Right hindlimb (tissue), 1 donor: Measurements from ENCODE around the gene KAT8.
"Not testable (repeated sequence)": the region's sequence is repeated elsewhere in the genome, so short reads cannot be mapped to it uniquely, and the experiment has no call there.

ENCODE experiments used
- DNase-seq: peaks from one replicate; pipeline ENCODE4 v3.0.0-alpha.2; 2018

The KAT8 gene

GRCh38 chr16:31149332-31149731 lies 31.9 kb downstream of the KAT8 start:
- no peak for DNase-seq

GRCh38 chr16:31149894-31150890 lies 32.7 kb downstream of the KAT8 start, which contains the start of gene PRSS36:
TSS of gene PRSS36 (minus strand) at chr16:31150066. CDS start at chr16:31150035, 31 bp downstream.
- no peak for DNase-seq

GRCh38 chr16:31150976-31151375 lies 33.5 kb downstream of the KAT8 start:
- DNase-seq: not testable (repeated sequence)

- DNase-seq: no peak
Measured at GRCh38 chr16:31157136-31157535, 39.7 kb downstream of the KAT8 start.

- DNase-seq: no peak
Measured at GRCh38 chr16:31167315-31167714, 49.9 kb downstream of the KAT8 start.

- DNase-seq: no peak
Measured at GRCh38 chr16:31168848-31169247, 51.4 kb downstream of the KAT8 start.

- not testable (repeated sequence) for DNase-seq
Measured at GRCh38 chr16:31170048-31170447, 52.6 kb downstream of the KAT8 start.

GRCh38 chr16:31177136-31177535 lies 59.7 kb downstream of the KAT8 start:
- DNase-seq: peak; percentile 27

- DNase-seq: no peak
Measured at GRCh38 chr16:31179219-31179746, 61.8 kb downstream of the KAT8 start.

- peak; percentile 93 for DNase-seq
Measured at GRCh38 chr16:31179747-31180459, 62.4 kb downstream of the KAT8 start, which contains the start of gene FUS. TSS of gene FUS (plus strand) at chr16:31180139. CDS start at chr16:31180215, 76 bp downstream.
